ENCODE results near the gene SYTL5. TPM values are rescaled to one million over a fixed set of nuclear protein-coding genes. Genes with fewer than 3 reads are reported as not detected.

SYTL5 gene
- total RNA-seq, 1 donor, result not detected

- Histone ChIP-seq H3K27me3 (ENCODE audit: insufficient read depth, low read length) (no peaks in the 10 kb centered on the region), H3K9me3 (ENCODE audit: low read depth, low read length) (no peaks in the 10 kb centered on the region), H3K4me3 (ENCODE audit: low read length) (no peak overlapping the region), H3K4me1 (ENCODE audit: insufficient read depth, low read length) (no peaks in the 10 kb centered on the region)
Measured at GRCh38 chrX:38127961-38128360, 121.6 kb downstream of the SYTL5 start.

GRCh38 chrX:38129366-38129765, 123.0 kb downstream of the SYTL5 start:
- H3K4me3 ChIP-seq (ENCODE audit: low read length), result no peak overlapping the region
- H3K4me1 ChIP-seq (ENCODE audit: insufficient read depth, low read length), result no peaks in the 10 kb centered on the region
- no peaks in the 10 kb centered on the region for H3K27me3 ChIP-seq (ENCODE audit: insufficient read depth, low read length)
- no peaks in the 10 kb centered on the region for H3K9me3 ChIP-seq (ENCODE audit: low read depth, low read length)

GRCh38 chrX:38138157-38138891, 132.0 kb downstream of the SYTL5 start:
- Histone ChIP-seq H3K4me3 (ENCODE audit: low read length) (no peak overlapping the region), H3K4me1 (ENCODE audit: insufficient read depth, low read length) (no peaks in the 10 kb centered on the region), H3K9me3 (ENCODE audit: low read depth, low read length) (no peaks in the 10 kb centered on the region), H3K27me3 (ENCODE audit: insufficient read depth, low read length) (no peaks in the 10 kb centered on the region)

GRCh38 chrX:38138900-38139299, 132.5 kb downstream of the SYTL5 start:
- H3K4me3 ChIP-seq (ENCODE audit: low read length), result no peak overlapping the region
- H3K4me1 ChIP-seq (ENCODE audit: insufficient read depth, low read length), result no peaks in the 10 kb centered on the region
- H3K9me3 ChIP-seq (ENCODE audit: low read depth, low read length), result no peaks in the 10 kb centered on the region
- H3K27me3 ChIP-seq (ENCODE audit: insufficient read depth, low read length), result no peaks in the 10 kb centered on the region

DNA sequence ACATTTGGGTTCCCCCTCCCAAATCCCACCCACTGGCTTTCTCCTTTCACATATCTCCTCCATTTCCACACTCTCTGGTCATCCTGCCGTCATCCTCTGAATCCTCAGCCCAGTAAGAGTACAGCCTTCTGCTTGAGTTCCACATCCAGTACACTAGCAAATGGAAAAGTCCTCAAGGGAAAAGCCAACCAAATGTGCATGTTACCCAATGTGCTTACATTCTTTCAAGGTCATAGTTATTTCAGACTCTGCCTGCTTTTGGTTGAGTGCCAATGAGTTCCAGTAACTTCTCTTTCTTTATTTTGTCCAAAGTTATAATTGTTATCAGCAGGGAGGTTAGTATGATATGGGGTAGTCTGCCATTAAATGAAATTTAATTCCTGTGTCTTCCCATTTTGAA, 136.3 kb downstream of the SYTL5 start:
- H3K27me3 ChIP-seq (ENCODE audit: insufficient read depth, low read length), result no peaks in the 10 kb centered on the region
- no peaks in the 10 kb centered on the region for H3K4me1 ChIP-seq (ENCODE audit: insufficient read depth, low read length)
- H3K4me3 ChIP-seq (ENCODE audit: low read length), result no peak overlapping the region
- H3K9me3 ChIP-seq (ENCODE audit: low read depth, low read length), result no peaks in the 10 kb centered on the region

- H3K27me3 ChIP-seq (ENCODE audit: insufficient read depth, low read length), result no peaks in the 10 kb centered on the region
- H3K4me3 ChIP-seq (ENCODE audit: low read length), result no peak overlapping the region
Measured at GRCh38 chrX:38149016-38149415, 142.7 kb downstream of the SYTL5 start.

DNA sequence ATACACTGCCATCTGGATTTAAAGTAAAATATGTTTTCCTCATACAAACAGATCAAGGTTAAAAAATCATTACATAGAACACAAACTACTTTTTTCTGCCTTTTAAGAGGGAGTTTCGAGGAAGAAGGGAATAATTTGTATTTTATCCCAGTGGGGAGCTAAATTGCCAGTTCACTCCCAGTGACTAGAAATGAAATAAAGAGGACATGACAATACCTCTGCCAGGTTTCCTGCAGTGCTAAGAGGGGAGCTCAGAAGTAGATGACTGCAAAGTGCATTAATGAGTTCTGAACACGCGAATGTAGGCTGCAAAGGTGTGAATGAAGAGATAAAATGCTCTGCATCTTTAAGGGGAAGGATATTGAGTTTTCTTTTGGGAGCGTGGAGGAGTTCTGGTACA, 144.6 kb downstream of the SYTL5 start:
- Histone ChIP-seq H3K27me3 (ENCODE audit: insufficient read depth, low read length) (no peaks in the 10 kb centered on the region), H3K4me1 (ENCODE audit: insufficient read depth, low read length) (no peaks in the 10 kb centered on the region)

More at GRCh38 chrX:38149016-38149415, 142.7 kb downstream of the SYTL5 start:
- Histone ChIP-seq H3K4me1 (ENCODE audit: insufficient read depth, low read length) (no peaks in the 10 kb centered on the region), H3K9me3 (ENCODE audit: low read depth, low read length) (no peaks in the 10 kb centered on the region)

GRCh38 chrX:38151441-38151840, 145.1 kb downstream of the SYTL5 start:
- Histone ChIP-seq H3K4me3 (ENCODE audit: low read length) (no peak overlapping the region), H3K9me3 (ENCODE audit: low read depth, low read length) (no peaks in the 10 kb centered on the region), H3K4me1 (ENCODE audit: insufficient read depth, low read length) (no peaks in the 10 kb centered on the region), H3K27me3 (ENCODE audit: insufficient read depth, low read length) (no peaks in the 10 kb centered on the region)

More for the DNA sequence above, 144.6 kb downstream of the SYTL5 start:
- Histone ChIP-seq H3K9me3 (ENCODE audit: low read depth, low read length) (no peaks in the 10 kb centered on the region), H3K4me3 (ENCODE audit: low read length) (no peak overlapping the region)

GRCh38 chrX:38154340-38154739, 148.0 kb downstream of the SYTL5 start:
- Histone ChIP-seq H3K27me3 (ENCODE audit: insufficient read depth, low read length) (no peaks in the 10 kb centered on the region), H3K4me1 (ENCODE audit: insufficient read depth, low read length) (no peaks in the 10 kb centered on the region), H3K9me3 (ENCODE audit: low read depth, low read length) (no peaks in the 10 kb centered on the region), H3K4me3 (ENCODE audit: low read length) (no peak overlapping the region)

GRCh38 chrX:38154818-38155217, 148.5 kb downstream of the SYTL5 start:
- H3K9me3 ChIP-seq (ENCODE audit: low read depth, low read length), result no peaks in the 10 kb centered on the region
- H3K4me3 ChIP-seq (ENCODE audit: low read length), result no peak overlapping the region
- H3K27me3 ChIP-seq (ENCODE audit: insufficient read depth, low read length), result no peaks in the 10 kb centered on the region
- H3K4me1 ChIP-seq (ENCODE audit: insufficient read depth, low read length), result no peaks in the 10 kb centered on the region

DNA sequence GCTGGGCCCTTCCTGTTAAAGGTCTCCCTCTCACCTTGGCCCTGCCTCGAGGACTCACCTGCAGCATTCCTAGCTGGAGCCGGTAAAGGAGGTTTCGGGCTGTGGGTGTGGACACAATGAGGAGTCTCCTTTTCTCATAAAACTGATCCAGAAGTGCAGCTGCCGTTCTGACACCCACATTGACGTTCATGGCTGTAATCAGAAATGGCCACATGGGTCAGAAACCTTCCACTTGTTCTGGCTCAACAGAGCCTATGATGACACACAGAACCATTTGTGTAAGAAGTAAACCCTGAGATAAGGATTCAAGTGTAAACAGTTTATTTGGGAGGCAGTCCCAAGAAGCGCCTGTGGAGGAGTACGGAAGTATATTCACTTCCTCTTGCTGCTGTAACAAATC, 150.5 kb downstream of the SYTL5 start:
- no peaks in the 10 kb centered on the region for H3K27me3 ChIP-seq (ENCODE audit: insufficient read depth, low read length)
- no peaks in the 10 kb centered on the region for H3K9me3 ChIP-seq (ENCODE audit: low read depth, low read length)
- no peaks in the 10 kb centered on the region for H3K4me1 ChIP-seq (ENCODE audit: insufficient read depth, low read length)
- no peak overlapping the region for H3K4me3 ChIP-seq (ENCODE audit: low read length)

DNA sequence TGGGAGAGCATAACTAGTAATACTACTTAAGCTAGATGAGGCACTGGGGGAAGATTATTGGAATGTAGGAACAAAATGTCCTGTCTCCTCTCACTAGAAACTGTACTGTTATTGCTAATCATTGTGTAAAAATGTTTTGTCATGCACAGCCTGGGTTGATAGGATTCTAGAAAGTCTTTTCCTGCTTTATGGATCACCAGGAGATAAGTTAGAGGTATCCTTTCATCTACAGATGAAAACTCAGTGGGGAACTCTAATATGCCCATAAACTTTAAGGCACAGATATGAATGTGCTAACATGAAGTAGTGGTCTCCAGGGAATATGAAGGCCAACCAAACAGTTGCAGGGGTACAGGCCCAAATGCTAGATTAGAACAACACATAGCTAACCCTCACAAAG, 156.8 kb downstream of the SYTL5 start:
- Histone ChIP-seq H3K4me3 (ENCODE audit: low read length) (no peak overlapping the region), H3K9me3 (ENCODE audit: low read depth, low read length) (no peaks in the 10 kb centered on the region), H3K4me1 (ENCODE audit: insufficient read depth, low read length) (no peaks in the 10 kb centered on the region)

DNA sequence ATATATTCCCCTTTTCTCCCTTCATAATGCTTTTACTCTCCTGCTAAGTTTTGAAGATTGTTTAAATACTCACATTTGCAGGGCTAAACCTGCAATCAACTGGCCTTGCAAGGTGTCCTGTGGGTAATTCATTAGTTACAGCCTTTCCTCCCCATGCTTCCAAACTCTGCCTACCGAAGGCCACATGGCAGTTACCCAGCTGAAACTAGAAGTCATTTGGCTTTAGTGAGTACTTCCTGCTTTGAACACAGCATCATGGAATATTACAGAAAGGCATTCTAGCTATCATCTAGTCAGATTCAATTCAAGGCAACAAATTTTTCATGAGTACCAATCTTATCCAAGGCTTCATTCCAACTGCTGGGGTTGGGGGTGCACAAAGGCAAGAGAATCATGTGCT, 158.7 kb downstream of the SYTL5 start:
- Histone ChIP-seq H3K27me3 (ENCODE audit: insufficient read depth, low read length) (no peaks in the 10 kb centered on the region), H3K4me1 (ENCODE audit: insufficient read depth, low read length) (no peaks in the 10 kb centered on the region), H3K4me3 (ENCODE audit: low read length) (no peak overlapping the region), H3K9me3 (ENCODE audit: low read depth, low read length) (no peaks in the 10 kb centered on the region)

More for the DNA sequence above, 156.8 kb downstream of the SYTL5 start:
- H3K27me3 ChIP-seq (ENCODE audit: insufficient read depth, low read length), result no peaks in the 10 kb centered on the region

GRCh38 chrX:38166478-38167083, 160.2 kb downstream of the SYTL5 start:
- H3K9me3 ChIP-seq (ENCODE audit: low read depth, low read length), result no peaks in the 10 kb centered on the region
- H3K27me3 ChIP-seq (ENCODE audit: insufficient read depth, low read length), result no peaks in the 10 kb centered on the region
- no peaks in the 10 kb centered on the region for H3K4me1 ChIP-seq (ENCODE audit: insufficient read depth, low read length)
- H3K4me3 ChIP-seq (ENCODE audit: low read length), result no peak overlapping the region

GRCh38 chrX:38170556-38170955, 164.2 kb downstream of the SYTL5 start:
- Histone ChIP-seq H3K27me3 (ENCODE audit: insufficient read depth, low read length) (no peaks in the 10 kb centered on the region), H3K9me3 (ENCODE audit: low read depth, low read length) (no peaks in the 10 kb centered on the region), H3K4me1 (ENCODE audit: insufficient read depth, low read length) (no peaks in the 10 kb centered on the region), H3K4me3 (ENCODE audit: low read length) (no peak overlapping the region)

- H3K9me3 ChIP-seq (ENCODE audit: low read depth, low read length), result no peaks in the 10 kb centered on the region
Measured at GRCh38 chrX:38172596-38172995, 166.2 kb downstream of the SYTL5 start.

More at GRCh38 chrX:38172596-38172995, 166.2 kb downstream of the SYTL5 start:
- no peaks in the 10 kb centered on the region for H3K27me3 ChIP-seq (ENCODE audit: insufficient read depth, low read length)
- no peak overlapping the region for H3K4me3 ChIP-seq (ENCODE audit: low read length)
- no peaks in the 10 kb centered on the region for H3K4me1 ChIP-seq (ENCODE audit: insufficient read depth, low read length)
